ENCODE measurements around the gene BTRC. TPM values are rescaled to one million over a fixed set of nuclear protein-coding genes. Genes with fewer than 3 reads are reported as not detected.
"Not testable (repeated sequence)": the region's sequence is repeated elsewhere in the genome, so short reads cannot be mapped to it uniquely, and the experiment has no call there.

Gene BTRC
- total and polyA plus RNA-seq, 10 of the 15 experiments (the other 5 are each of a cell fraction or from before 2014, with no cell fraction given): 2.2 to 18.6 (median 8.6) TPM

DNA sequence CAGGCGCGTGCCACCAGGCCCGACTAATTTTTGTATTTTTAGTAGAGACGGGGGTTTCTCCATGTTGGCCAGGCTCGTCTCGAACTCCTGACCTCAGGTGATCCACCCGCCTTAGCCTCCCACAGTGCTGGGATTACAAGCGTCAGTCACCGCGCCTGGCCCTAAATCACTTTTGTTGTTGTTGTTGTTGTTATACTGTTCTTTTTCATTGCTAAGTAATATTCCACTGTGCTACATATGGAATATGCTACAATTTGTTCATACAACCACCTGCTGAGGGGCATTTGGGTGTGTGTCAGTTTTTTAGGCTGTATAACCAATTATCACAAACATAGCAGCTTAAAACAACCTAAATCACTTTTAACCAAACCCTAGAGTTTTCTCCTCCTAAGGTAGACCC lies 1.1 kb upstream of the BTRC start:
- H4K20me1 ChIP-seq (ENCODE audit: control insufficient read depth, insufficient read depth); H3K4me3 ChIP-seq; H3K4me1 ChIP-seq (ENCODE audit: control insufficient read depth, insufficient read depth, low read length); ATAC-seq; H3K27ac ChIP-seq (ENCODE audit: control insufficient read depth, insufficient read depth); in situ Hi-C loops (cut with MboI); DNase-seq (ENCODE audit: low read depth, low spot score); POLR2A ChIA-PET; BruUV-seq (replicated peaks); FAIRE-seq; H3K27me3 ChIP-seq (replicated peaks in 1 of 2; ENCODE audit: control insufficient read depth in 2 of 2, insufficient read depth in 2 of 2, low read length in 1 of 2); H3K4me2 ChIP-seq (ENCODE audit: control insufficient read depth, insufficient read depth); H3K36me3 ChIP-seq (ENCODE audit: control insufficient read depth in 2 of 2, insufficient read depth in 2 of 2, low read length in 1 of 2); H3K9ac ChIP-seq (ENCODE audit: control insufficient read depth, insufficient read depth, low read length); H3K9me3 ChIP-seq (replicated peaks; ENCODE audit: control insufficient read depth, insufficient read depth, low read length); CTCF ChIA-PET: not testable (repeated sequence)
- intact Hi-C loops (cut with micrococcal nuclease; ENCODE audit: unreplicated experiment): loop anchor here (5.0 to 10.0 kb wide), 2 partner anchors 89 to 432 kb away; partner anchors contain the start of gene NPM3
- 94% methylated on average over 10 of the region's 10 CpGs for WGBS (ENCODE audit: insufficient coverage, insufficient replicate concordance, low lambda C conversion rate, missing lambda C conversion rate)
- Histone ChIP-seq H3K79me2 (ENCODE audit: control insufficient read depth, insufficient read depth, low read length) (peaks cover 10% of the 10 kb centered on the region), H2AFZ (ENCODE audit: control insufficient read depth, low read depth, low read length) (peak overlapping the region; percentile 99)
- ChIA-PET SMC1A (ENCODE audit: uncharacterized antibody, unreplicated experiment) (interaction anchor here (1.0 kb wide), 1 partner anchor 429 kb away, joined by 3 read pairs; no protein-coding TSS in a partner anchor), RAD21 (ENCODE audit: unreplicated experiment) (interaction anchor here (0.7 kb wide), 2 partner anchors 88 to 219 kb away, joined by 3 to 4 read pairs; no protein-coding TSS in a partner anchor)

GRCh38 chr10:101354328-101355071 lies 535 bp downstream of the BTRC start:
- whole genome bisulfite sequencing (ENCODE audit: insufficient coverage, insufficient replicate concordance, low lambda C conversion rate, missing lambda C conversion rate): 3% methylated on average over 23 of the region's 29 CpGs
- Histone ChIP-seq H2AFZ (ENCODE audit: control insufficient read depth, low read depth, low read length) (peak overlapping the region; percentile 84), H3K4me1 (ENCODE audit: control insufficient read depth, insufficient read depth, low read length) (0 out of 2 replicates have a peak, but pooled peaks cover 3% of the 10 kb centered on the region), H3K9ac (ENCODE audit: control insufficient read depth, insufficient read depth, low read length) (peak overlapping the region; percentile 73), H3K27ac (ENCODE audit: control insufficient read depth, insufficient read depth) (peak overlapping the region; percentile 51), H3K36me3 (ENCODE audit: control insufficient read depth in 2 of 2, insufficient read depth in 2 of 2, low read length in 1 of 2) (no peaks in the 10 kb centered on the region), H3K4me2 (ENCODE audit: control insufficient read depth, insufficient read depth) (peak overlapping the region; percentile 53), H3K27me3 (replicated peaks in 1 of 2; ENCODE audit: control insufficient read depth in 2 of 2, insufficient read depth in 2 of 2, low read length in 1 of 2) (no peaks in the 10 kb centered on the region), H4K20me1 (ENCODE audit: control insufficient read depth, insufficient read depth) (no peaks in the 10 kb centered on the region), H3K79me2 (ENCODE audit: control insufficient read depth, insufficient read depth, low read length) (peaks cover 10% of the 10 kb centered on the region), H3K4me3 (peak overlapping the region; percentile 82), H3K9me3 (replicated peaks; ENCODE audit: control insufficient read depth, insufficient read depth, low read length) (no peaks in the 10 kb centered on the region)
- in situ Hi-C loops (cut with MboI): no loop called here
- FAIRE-seq: no peak
- ChIA-PET SMC1A (ENCODE audit: uncharacterized antibody, unreplicated experiment) (interaction anchor here (0.8 to 1.9 kb wide), 3 partner anchors 11 to 112 kb away, joined by 3 to 5 read pairs (median 4); no protein-coding TSS in a partner anchor), RAD21 (ENCODE audit: unreplicated experiment) (no interaction called here), CTCF (interaction anchor here (0.6 to 1.5 kb wide), 2 partner anchors 89 to 864 kb away, joined by 4 read pairs; no protein-coding TSS in a partner anchor), POLR2A (interaction anchor here (1.2 kb wide), 1 partner anchor 11 kb away, joined by 4 read pairs; no protein-coding TSS in a partner anchor)
- intact Hi-C loops (cut with micrococcal nuclease; ENCODE audit: unreplicated experiment): loop anchor here (5.0 to 10.0 kb wide), 2 partner anchors 88 to 430 kb away; partner anchors contain the start of gene NPM3
- no TSS peak for BruUV-seq (replicated peaks)
- ATAC-seq: peak; percentile 55
- no peak for DNase-seq (ENCODE audit: low read depth, low spot score)
- 0 out of 2 replicates have a peak, but pooled peaks have one; percentile 0 for TF ChIP-seq SMC3 (IDR thresholded peaks at IDR 0.05; ENCODE audit: borderline replicate concordance, low read length)
- TF ChIP-seq, protein P1, sequence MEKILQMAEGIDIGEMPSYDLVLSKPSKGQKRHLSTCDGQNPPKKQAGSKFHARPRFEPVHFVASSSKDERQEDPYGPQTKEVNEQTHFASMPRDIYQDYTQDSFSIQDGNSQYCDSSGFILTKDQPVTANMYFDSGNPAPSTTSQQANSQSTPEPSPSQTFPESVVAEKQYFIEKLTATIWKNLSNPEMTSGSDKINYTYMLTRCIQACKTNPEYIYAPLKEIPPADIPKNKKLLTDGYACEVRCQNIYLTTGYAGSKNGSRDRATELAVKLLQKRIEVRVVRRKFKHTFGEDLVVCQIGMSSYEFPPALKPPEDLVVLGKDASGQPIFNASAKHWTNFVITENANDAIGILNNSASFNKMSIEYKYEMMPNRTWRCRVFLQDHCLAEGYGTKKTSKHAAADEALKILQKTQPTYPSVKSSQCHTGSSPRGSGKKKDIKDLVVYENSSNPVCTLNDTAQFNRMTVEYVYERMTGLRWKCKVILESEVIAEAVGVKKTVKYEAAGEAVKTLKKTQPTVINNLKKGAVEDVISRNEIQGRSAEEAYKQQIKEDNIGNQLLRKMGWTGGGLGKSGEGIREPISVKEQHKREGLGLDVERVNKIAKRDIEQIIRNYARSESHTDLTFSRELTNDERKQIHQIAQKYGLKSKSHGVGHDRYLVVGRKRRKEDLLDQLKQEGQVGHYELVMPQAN (conservative IDR thresholded peaks at IDR 0.05): 0 out of 2 replicates have a peak, but pooled peaks have one; percentile 5
- TF ChIP-seq LARP7 (IDR thresholded peaks at IDR 0.05): 0 out of 2 replicates have a peak, but pooled peaks have one; percentile 3
- TF ChIP-seq SMARCA5 (IDR thresholded peaks at IDR 0.05): 0 out of 2 replicates have a peak, but pooled peaks have one; percentile 3
- TF ChIP-seq HDGF (IDR thresholded peaks at IDR 0.05): peak; percentile 80
- TF ChIP-seq, protein P2, sequence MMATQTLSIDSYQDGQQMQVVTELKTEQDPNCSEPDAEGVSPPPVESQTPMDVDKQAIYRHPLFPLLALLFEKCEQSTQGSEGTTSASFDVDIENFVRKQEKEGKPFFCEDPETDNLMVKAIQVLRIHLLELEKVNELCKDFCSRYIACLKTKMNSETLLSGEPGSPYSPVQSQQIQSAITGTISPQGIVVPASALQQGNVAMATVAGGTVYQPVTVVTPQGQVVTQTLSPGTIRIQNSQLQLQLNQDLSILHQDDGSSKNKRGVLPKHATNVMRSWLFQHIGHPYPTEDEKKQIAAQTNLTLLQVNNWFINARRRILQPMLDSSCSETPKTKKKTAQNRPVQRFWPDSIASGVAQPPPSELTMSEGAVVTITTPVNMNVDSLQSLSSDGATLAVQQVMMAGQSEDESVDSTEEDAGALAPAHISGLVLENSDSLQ (IDR thresholded peaks at IDR 0.05): no peak
- TF ChIP-seq RCOR1 (conservative IDR thresholded peaks at IDR 0.05; ENCODE audit: low read depth, low read length): no peak
- TF ChIP-seq TAF1 (IDR thresholded peaks at IDR 0.05; ENCODE audit: borderline replicate concordance, low read depth, low read length): no peak
- TF ChIP-seq E2F8 (IDR thresholded peaks at IDR 0.05; ENCODE audit: low read depth, partially characterized antibody): no peak

Measured in GM12878 (cell line).